Endothelial cell (in vitro differentiated cells): ENCODE results near the gene KLF18. TPM values are rescaled to one million over a fixed set of nuclear protein-coding genes. Genes with fewer than 3 reads are reported as not detected.

Experiments
- DNase-seq: peaks from one replicate; pipeline ENCODE4 v3.0.0; 2021; ENCODE audit warnings: low spot score
- H3K27ac Mint-ChIP-seq: one replicate; pipeline ENCODE4 v1.8.0; 2021; ENCODE audit warnings: mixed read lengths, inconsistent platforms; ENCODE audit not compliant: unreplicated experiment
- H3K27me3 Mint-ChIP-seq: one replicate; pipeline ENCODE4 v1.8.0; 2021; ENCODE audit warnings: mild to moderate bottlenecking, moderate library complexity, mixed read lengths, inconsistent platforms; ENCODE audit not compliant: unreplicated experiment
- H3K36me3 Mint-ChIP-seq: one replicate; pipeline ENCODE4 v1.8.0; 2021; ENCODE audit warnings: mild to moderate bottlenecking, low read depth, mixed read lengths, inconsistent platforms; ENCODE audit not compliant: unreplicated experiment
- H3K4me1 Mint-ChIP-seq: one replicate; pipeline ENCODE4 v1.8.0; 2021; ENCODE audit warnings: mild to moderate bottlenecking, mixed read lengths, inconsistent platforms; ENCODE audit not compliant: unreplicated experiment
- H3K4me3 Mint-ChIP-seq: one replicate; pipeline ENCODE4 v1.8.0; 2021; ENCODE audit warnings: mild to moderate bottlenecking, mixed read lengths, inconsistent platforms; ENCODE audit not compliant: unreplicated experiment
- H3K9me3 Mint-ChIP-seq: one replicate; pipeline ENCODE4 v1.8.0; 2021; ENCODE audit warnings: mixed read lengths, inconsistent platforms; ENCODE audit not compliant: unreplicated experiment
- total RNA-seq: library from RNA; stranded (reverse); fragmentation: NEBNext Ultra II Directional; extraction: Animal tissue kit (Norgen Biotek cat#: 25700); gene quantifications from one replicate; pipeline ENCODE4 v1.2.1, GENCODE V29; 2021; ENCODE audit not compliant: unreplicated experiment
- TF ChIP-seq, protein P1 (sequence below): fragments of 200-600 bp; sonication (generic); IDR thresholded peaks from one replicate; pipeline ENCODE4 v1.5.0; 2021; ENCODE audit warnings: antibody characterized with exemption; ENCODE audit not compliant: unreplicated experiment

KLF18 gene
- total RNA-seq, 1 donor from 2014 or later, result not detected

DNA sequence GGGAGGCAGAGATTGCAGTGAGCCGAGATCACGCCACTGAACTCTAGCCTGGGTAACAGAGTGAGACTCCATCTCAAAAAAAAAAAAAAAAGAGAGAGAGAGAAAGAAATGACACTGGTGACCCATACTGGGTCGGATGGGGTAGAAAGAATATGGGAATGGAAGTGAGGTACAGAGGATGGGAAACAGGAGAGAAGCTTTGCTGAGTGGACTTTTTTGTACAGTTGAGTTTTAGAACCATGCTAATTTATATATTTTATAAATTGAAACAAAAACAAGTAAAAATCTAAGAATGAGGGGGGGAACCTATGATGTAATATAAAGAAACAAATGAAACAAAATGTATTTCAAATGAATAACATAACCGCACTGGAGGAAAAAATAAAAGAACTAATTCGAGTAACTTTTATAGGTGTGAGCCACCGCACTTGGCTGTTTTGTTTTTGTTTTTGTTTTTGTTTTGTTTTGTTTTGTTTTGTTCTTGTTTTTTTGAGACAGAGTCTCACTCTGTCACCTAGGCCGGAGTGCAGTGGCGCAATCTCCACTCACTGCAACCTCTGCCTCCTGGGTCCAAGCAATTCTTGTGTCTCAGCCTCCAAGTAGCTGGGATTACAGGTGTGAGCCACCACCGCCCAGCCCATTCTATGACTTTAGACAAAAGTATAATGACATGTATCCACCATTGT, 41.1 kb downstream of the KLF18 start:
- Mint-ChIP-seq H3K4me3 (no peak overlapping the region), H3K27me3 (peaks cover 1% of the 10 kb centered on the region), H3K36me3 (no peaks in the 10 kb centered on the region), H3K27ac (no peak overlapping the region), H3K4me1 (peaks cover 4% of the 10 kb centered on the region), H3K9me3 (no peaks in the 10 kb centered on the region)
- DNase-seq, result no peak
- TF ChIP-seq, protein P1, sequence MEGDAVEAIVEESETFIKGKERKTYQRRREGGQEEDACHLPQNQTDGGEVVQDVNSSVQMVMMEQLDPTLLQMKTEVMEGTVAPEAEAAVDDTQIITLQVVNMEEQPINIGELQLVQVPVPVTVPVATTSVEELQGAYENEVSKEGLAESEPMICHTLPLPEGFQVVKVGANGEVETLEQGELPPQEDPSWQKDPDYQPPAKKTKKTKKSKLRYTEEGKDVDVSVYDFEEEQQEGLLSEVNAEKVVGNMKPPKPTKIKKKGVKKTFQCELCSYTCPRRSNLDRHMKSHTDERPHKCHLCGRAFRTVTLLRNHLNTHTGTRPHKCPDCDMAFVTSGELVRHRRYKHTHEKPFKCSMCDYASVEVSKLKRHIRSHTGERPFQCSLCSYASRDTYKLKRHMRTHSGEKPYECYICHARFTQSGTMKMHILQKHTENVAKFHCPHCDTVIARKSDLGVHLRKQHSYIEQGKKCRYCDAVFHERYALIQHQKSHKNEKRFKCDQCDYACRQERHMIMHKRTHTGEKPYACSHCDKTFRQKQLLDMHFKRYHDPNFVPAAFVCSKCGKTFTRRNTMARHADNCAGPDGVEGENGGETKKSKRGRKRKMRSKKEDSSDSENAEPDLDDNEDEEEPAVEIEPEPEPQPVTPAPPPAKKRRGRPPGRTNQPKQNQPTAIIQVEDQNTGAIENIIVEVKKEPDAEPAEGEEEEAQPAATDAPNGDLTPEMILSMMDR, result no peak

DNA sequence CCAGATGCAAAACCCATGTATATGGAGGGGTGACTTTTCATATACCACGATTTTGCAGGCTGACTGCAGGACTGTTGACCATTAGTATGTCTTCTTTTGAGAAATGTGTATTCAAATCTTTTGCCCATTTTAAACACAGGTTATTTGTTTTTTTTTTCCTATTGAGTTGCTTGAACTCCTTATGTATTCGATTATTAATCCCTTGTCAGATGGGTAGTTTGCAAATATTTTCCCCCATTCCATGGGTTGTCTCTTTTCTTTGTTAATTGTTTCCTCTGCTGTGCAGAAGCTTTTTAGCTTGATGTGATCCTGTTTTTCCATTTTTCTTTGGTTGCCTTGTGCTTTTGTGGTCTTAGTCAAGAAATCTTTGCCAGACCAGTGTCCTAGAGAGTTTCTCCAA, 47.4 kb downstream of the KLF18 start:
- Mint-ChIP-seq H3K4me3 (no peak overlapping the region), H3K27me3 (no peaks in the 10 kb centered on the region), H3K4me1 (no peaks in the 10 kb centered on the region), H3K9me3 (no peaks in the 10 kb centered on the region), H3K36me3 (no peaks in the 10 kb centered on the region), H3K27ac (no peak overlapping the region)
- DNase-seq, result no peak
- TF ChIP-seq, protein P1, result no peak

DNA sequence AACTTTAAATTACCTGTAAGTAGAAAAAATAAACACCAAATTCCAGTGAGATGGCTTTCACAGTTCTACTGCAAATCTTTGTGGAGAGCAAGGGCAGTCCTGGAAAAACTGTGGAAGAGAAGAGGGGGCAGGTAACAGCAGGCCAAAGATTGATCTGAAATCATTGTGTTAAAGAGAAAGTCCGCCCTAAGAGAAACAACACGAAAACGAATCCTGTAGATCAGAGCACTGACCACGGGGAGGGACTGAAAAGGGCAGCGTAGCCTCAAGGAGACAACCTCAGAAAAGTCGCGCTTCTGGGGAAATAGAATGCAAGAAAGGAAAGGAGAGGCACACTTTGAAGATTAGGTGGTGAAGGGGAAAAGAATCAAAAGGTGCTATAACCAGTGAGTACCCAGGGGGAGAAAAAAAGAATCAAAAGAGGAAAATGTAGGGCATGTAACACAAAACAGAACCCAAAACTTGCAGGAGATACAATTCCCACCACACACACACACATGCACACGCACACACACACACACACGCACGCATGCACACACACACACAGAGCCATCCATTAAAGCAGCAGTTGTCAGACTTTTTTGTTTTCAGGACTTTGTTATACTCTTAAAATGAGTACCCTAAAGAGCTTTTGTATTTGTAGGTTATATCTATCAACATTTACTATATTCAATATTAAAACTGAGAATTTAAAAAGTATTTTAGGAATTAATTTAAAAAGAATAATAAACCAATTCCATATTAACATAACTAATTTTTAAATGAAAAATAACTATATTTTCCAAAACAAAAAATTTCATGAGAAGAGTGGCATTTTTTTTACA, 50.8 kb downstream of the KLF18 start:
- H3K27ac Mint-ChIP-seq, result no peak overlapping the region
- H3K9me3 Mint-ChIP-seq, result no peaks in the 10 kb centered on the region
- TF ChIP-seq, protein P1, result no peak
- no peaks in the 10 kb centered on the region for H3K4me1 Mint-ChIP-seq
- DNase-seq, result no peak
- H3K4me3 Mint-ChIP-seq, result no peak overlapping the region
- H3K36me3 Mint-ChIP-seq, result no peaks in the 10 kb centered on the region
- H3K27me3 Mint-ChIP-seq, result no peaks in the 10 kb centered on the region

DNA sequence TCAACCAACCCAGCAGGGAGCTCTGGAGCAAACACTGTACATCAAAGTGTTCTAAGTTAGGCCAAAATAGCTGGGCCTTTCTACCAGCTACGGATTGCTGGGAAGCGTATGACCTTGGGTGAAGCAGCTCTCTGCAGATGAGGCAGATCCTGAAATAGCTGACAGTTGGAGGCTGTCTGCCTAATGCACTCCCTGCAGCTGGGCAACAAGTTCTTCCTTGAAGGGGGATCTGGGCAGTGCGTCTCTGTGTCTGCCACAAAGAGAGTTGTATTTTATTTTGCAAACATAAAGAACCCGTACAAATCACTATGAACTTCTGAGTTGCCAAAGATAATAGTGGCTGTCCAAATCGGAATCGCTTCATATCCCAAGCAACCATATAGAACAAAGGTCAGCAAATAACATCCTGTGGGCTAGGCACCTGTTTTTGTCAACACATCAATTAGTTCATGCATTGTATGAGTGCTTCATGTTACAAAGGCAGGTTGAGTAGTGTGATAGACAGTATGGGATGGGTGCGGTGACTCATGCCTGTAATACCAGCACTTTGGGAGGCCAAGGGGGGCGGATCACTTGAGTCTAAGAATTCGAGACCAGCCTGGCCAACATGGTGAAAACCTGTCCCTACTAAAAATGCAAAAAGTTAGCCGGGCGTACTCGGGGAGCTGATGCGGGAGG, 51.9 kb downstream of the KLF18 start:
- peaks cover 4% of the 10 kb centered on the region for H3K4me1 Mint-ChIP-seq
- DNase-seq, result no peak
- no peak overlapping the region for H3K4me3 Mint-ChIP-seq
- no peak overlapping the region for H3K27ac Mint-ChIP-seq
- TF ChIP-seq, protein P1, result no peak
- no peaks in the 10 kb centered on the region for H3K9me3 Mint-ChIP-seq
- H3K27me3 Mint-ChIP-seq, result no peaks in the 10 kb centered on the region
- no peaks in the 10 kb centered on the region for H3K36me3 Mint-ChIP-seq

Other genes starting within 250 kb of the KLF18 start
- gene ARTN, start 207.8 kb downstream of the KLF18 start, total RNA-seq, result 0.67 TPM
- gene IPO13, start 194.7 kb downstream of the KLF18 start, total RNA-seq, result 31.5 TPM
- 17.1 TPM for gene DPH2, start 171.6 kb downstream of the KLF18 start, total RNA-seq
- gene ATP6V0B, start 166.7 kb downstream of the KLF18 start, total RNA-seq, result 94.5 TPM
- 35.4 TPM for gene B4GALT2, start 162.4 kb downstream of the KLF18 start, total RNA-seq
- gene CCDC24, start 150.0 kb downstream of the KLF18 start, total RNA-seq, result 4.2 TPM
- 2.8 TPM for gene SLC6A9, start 110.2 kb downstream of the KLF18 start, total RNA-seq
- 0.23 TPM for gene KLF17, start 22.8 kb downstream of the KLF18 start, total RNA-seq
- 87.9 TPM for gene DMAP1, start 71.8 kb upstream of the KLF18 start, total RNA-seq
- gene ERI3, start 213.6 kb upstream of the KLF18 start, total RNA-seq, result 42.6 TPM